Muscle layer of colon (tissue), 2 donors: ENCODE results near the gene TRPV3.
"Not testable (repeated sequence)": the region's sequence is repeated elsewhere in the genome, so short reads cannot be mapped to it uniquely, and the experiment has no call there.

ENCODE experiments used
- H3K27ac ChIP-seq: one replicate; pipeline ENCODE4 v1.7.0; 2013; ENCODE audit warnings: low read depth, mild to moderate bottlenecking, low read length, moderate library complexity
- H3K27me3 ChIP-seq, 2 donors: one replicate each; pipeline ENCODE4 v1.7.0; 2013; ENCODE audit warnings: low read length in 2 of 2, mild to moderate bottlenecking in 2 of 2; ENCODE audit not compliant: insufficient read depth in 2 of 2, control insufficient read depth in 1 of 2
- H3K36me3 ChIP-seq: one replicate; pipeline ENCODE4 v1.7.0; 2013; ENCODE audit warnings: mild to moderate bottlenecking, low read length; ENCODE audit not compliant: insufficient read depth
- H3K4me1 ChIP-seq: one replicate; pipeline ENCODE4 v1.7.0; 2013; ENCODE audit warnings: mild to moderate bottlenecking, low read length; ENCODE audit not compliant: insufficient read depth
- H3K4me3 ChIP-seq, 2 donors: one replicate each; pipeline ENCODE4 v1.7.0; 2013; ENCODE audit warnings: low read length in 2 of 2, low read depth in 1 of 2, mild to moderate bottlenecking in 1 of 2, moderate library complexity in 1 of 2
- H3K9ac ChIP-seq: one replicate; pipeline ENCODE4 v1.7.0; 2013; ENCODE audit warnings: low read length
- H3K9me3 ChIP-seq: one replicate; pipeline ENCODE4 v1.7.0; 2013; ENCODE audit warnings: mild to moderate bottlenecking, low read length
- donor health status: abdominal sarcoma.
- donor health status: Adenocarcinoma of cecum.

TRPV3 gene

DNA sequence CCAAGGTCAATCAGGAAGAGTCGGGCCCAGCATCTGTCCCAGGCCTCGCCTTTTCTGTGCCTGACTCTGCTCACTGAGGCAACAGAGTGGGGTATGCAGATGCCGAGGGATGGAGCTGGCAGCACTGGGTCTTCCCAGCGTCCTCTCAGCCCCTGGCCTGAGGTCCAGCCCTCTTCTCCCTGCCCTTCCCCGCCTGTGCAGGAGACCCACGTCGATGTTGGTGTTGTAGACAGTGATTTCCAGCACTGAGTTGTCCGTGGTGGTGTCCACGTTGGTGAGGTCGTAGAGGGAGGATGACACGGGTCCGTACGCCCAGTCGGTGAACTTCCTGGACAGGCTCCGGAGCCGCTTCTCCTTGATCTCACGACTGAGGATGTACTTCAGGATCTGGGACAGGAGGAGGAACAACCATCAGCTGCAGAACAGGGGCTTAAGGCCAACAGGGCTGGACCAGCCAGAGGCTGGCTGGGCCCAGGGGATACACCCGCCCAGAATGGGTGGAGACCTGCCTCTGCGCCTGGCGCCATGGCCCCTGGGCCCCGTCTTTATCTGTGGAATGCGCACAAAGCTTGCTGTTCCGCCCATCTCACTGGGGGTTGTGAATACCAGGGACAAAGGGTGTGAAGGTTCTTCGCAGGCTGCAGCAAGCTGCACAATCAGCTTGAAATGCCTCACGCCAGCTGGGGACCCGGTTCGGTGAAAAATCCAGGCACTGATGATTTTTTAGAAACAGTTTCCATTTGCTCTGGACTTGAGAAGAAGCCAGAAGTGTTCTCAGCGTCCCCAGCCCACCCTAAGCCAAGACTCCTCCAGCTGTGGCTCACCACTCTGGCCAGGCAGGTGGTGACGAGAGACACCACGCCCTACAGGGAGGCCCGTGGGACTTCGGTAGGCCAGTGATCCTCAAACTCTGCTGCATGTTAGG is 27.5 kb downstream of the TRPV3 start:
- H3K4me1 ChIP-seq, result no peaks in the 10 kb centered on the region
- no peaks in the 10 kb centered on the region for H3K9me3 ChIP-seq
- no peaks in the 10 kb centered on the region for H3K36me3 ChIP-seq
- H3K9ac ChIP-seq, result no peak overlapping the region
- H3K4me3 ChIP-seq, result no peak overlapping the region
- H3K27ac ChIP-seq, result no peak overlapping the region
- H3K27me3 ChIP-seq, result no peaks in the 10 kb centered on the region

DNA sequence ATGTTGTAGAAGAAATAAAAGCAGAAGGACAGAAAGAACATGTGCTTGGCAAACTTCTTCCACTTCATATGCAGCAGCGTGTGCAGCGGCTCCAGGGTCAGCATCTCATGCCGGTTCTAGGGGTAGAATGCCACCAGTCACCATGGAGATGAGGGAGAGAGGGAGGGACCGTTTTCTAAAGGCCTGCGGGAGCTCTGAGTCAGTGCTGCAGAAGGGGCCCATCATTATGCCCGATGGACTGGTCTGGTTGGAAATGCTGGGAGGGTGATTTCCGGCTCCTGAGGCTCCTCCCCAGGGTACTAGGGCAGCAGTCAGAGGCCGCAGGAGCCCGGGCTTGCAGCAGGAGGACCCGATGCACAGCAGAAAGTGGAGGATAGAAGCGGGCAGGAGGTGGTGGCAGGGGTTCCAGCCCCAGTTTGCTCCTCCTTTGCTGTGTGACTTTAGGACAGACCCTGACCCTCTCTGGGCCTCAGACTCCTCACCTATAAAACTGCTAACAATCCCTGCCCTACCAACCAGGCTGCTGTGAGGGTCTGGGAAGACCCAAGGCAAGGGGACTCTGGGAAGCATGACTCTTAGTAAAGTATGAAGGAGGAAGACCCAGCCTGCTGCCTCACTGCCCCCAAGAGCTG is 28.6 kb downstream of the TRPV3 start:
- Histone ChIP-seq H3K36me3 (no peaks in the 10 kb centered on the region), H3K9me3 (no peaks in the 10 kb centered on the region), H3K4me1 (no peaks in the 10 kb centered on the region), H3K4me3 (no peak overlapping the region), H3K27me3 (no peaks in the 10 kb centered on the region), H3K27ac (no peak overlapping the region), H3K9ac (no peak overlapping the region)

DNA sequence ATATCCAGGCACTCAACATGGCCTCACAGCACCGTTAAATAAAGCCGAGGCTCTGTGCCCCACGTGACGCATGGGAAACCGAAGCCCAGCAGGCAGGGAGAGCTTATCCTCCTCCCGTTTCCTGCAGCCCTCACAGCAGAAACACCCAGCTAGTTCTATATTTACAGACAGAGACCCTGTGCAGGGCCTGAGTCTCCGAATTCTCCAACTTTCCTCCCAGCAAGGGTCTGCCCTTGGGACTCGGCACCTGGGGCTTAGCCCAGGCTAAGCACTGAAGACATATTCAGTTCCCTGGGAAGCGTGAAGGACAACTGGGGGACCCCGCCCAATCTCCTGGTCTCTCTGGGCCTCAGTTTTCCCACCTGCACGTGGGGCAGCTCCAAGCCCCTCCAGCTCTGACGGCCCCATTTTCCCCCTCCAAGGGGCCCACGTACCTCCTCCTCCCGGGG is 29.2 kb downstream of the TRPV3 start:
- no peak overlapping the region for H3K27ac ChIP-seq
- no peak overlapping the region for H3K9ac ChIP-seq
- no peaks in the 10 kb centered on the region for H3K9me3 ChIP-seq
- H3K4me1 ChIP-seq, result no peaks in the 10 kb centered on the region
- no peaks in the 10 kb centered on the region for H3K36me3 ChIP-seq
- no peak overlapping the region for H3K4me3 ChIP-seq
- no peaks in the 10 kb centered on the region for H3K27me3 ChIP-seq

DNA sequence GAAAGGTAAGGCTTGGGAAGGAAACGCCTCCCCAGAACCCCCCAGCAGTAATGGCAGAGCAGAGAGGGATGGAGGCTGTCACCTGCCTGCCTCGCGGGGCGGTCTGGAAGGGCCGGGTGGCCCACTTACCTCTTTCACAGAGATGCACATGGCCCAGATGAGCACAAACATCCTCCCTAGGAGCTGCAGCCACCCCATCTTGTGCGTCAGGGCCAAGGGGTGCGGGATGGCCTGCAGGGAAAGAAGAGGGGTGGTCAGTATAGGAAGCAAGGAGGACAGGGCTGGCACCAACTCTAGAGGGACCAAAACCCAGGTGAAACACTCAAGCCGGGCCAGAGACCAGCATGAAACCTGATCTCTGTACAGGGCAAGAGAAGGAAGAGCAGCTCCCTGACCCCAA is 29.7 kb downstream of the TRPV3 start:
- no peaks in the 10 kb centered on the region for H3K36me3 ChIP-seq
- H3K4me1 ChIP-seq, result no peaks in the 10 kb centered on the region
- no peak overlapping the region for H3K27ac ChIP-seq
- no peaks in the 10 kb centered on the region for H3K9me3 ChIP-seq
- no peak overlapping the region for H3K4me3 ChIP-seq
- no peak overlapping the region for H3K9ac ChIP-seq
- H3K27me3 ChIP-seq, result no peaks in the 10 kb centered on the region

DNA sequence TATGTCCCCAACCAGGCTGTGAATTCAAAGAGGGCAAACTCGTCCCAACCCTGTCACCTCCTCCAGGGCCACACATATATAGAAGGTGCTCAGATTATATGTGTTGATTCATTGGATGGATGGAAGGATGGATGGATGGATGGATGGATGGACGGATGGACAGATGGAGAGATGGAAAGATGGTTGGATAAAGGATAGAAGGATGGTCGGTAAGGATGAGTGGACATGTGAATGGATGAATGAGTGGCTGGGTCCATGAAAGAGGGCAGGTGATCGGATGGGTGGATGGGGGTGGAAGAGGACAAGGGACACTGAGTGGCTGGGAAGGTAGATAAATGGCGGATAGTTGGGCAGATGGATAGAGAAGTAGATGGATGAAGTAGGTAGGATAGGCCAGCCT is 30.1 kb downstream of the TRPV3 start:
- Histone ChIP-seq H3K36me3 (no peaks in the 10 kb centered on the region), H3K4me3 (no peak overlapping the region), H3K9me3 (no peaks in the 10 kb centered on the region), H3K27me3 (no peaks in the 10 kb centered on the region), H3K27ac (no peak overlapping the region), H3K9ac (no peak overlapping the region), H3K4me1 (no peaks in the 10 kb centered on the region)

DNA sequence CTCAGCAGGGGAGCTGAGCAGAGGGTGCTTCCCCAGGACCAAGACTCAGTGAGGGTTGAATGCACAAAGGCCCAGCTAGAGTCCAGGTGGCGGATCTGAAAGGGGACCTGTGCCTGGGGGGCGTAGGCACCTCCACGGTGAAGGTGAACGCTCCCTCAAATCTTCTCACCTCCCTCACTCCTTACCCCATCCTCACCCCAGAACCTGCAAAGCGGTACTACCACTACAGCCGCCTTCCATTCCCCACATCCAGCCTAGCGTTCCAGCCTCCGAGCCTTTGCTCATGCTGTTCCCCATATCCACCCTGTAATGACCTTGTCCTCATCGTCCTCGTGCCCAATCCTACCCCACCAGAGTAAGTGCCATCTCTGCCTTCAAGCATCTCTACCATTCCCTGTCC is 30.6 kb downstream of the TRPV3 start:
- Histone ChIP-seq H3K4me1 (no peaks in the 10 kb centered on the region), H3K36me3 (no peaks in the 10 kb centered on the region), H3K9me3 (no peaks in the 10 kb centered on the region), H3K4me3 (no peak overlapping the region), H3K27me3 (no peaks in the 10 kb centered on the region), H3K9ac (no peak overlapping the region), H3K27ac (no peak overlapping the region)

DNA sequence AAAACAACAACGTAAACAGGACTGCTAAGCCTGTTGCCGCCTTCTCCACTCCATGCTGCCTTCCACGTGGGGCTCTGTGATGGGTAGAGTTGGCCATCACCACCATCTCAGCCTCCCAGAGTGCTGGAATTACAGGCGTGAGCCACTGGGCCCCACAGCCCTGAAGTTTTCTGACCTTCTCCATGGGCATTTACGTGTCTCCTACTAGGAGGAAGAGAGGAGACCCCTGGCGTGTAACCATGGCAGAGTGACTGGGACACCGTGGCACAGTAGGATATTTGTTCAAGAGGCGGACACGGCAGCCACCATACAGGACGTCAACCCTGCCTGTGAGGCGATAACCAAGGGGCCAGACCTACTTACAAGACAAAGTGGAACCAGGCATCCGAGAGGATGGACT is 31.1 kb downstream of the TRPV3 start:
- H3K9ac ChIP-seq, result no peak overlapping the region
- no peaks in the 10 kb centered on the region for H3K9me3 ChIP-seq
- H3K4me1 ChIP-seq, result no peaks in the 10 kb centered on the region
- no peak overlapping the region for H3K27ac ChIP-seq
- no peak overlapping the region for H3K4me3 ChIP-seq
- no peaks in the 10 kb centered on the region for H3K36me3 ChIP-seq
- H3K27me3 ChIP-seq, result no peaks in the 10 kb centered on the region

DNA sequence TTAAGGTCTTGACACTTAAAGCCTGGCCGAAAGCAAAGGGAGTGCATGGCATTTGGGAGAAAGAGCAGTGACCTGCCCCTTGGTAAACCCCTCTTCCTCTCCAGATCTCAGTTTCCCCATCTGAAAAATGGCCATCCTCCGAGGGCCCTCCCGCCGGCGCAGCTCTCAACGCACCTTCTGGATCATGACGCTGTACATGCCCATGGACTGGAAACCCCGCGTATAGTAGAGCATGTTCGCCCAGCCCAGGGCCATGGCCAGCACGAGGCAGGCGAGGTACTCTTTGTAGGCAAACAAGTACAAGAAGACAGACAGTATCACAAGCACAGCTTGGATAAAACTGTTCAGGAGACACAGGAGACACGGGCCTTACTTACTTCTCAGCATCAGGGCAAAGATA is 33.6 kb downstream of the TRPV3 start:
- H3K4me3 ChIP-seq, result no peak overlapping the region
- no peak overlapping the region for H3K27ac ChIP-seq
- H3K4me1 ChIP-seq, result no peaks in the 10 kb centered on the region
- H3K9ac ChIP-seq, result no peak overlapping the region
- no peaks in the 10 kb centered on the region for H3K36me3 ChIP-seq
- no peaks in the 10 kb centered on the region for H3K9me3 ChIP-seq
- H3K27me3 ChIP-seq, result no peaks in the 10 kb centered on the region

DNA sequence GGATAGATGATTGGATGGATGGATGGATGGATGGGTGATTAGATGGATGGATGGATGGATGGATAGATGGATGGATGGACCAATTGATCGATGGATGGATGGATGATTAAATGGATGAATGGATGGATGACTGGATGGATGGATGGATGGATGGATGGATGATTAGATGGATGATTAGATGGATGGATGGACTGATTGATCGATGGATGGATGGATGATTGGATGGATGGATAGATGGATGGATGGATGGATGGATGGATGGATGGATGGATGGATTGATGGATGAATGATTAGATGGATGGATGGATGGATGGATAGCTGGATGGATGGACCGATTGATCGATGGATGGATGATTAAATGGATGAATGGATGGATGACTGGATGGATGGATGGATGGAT is 38.1 kb downstream of the TRPV3 start:
- not testable (repeated sequence) for H3K36me3 ChIP-seq, H3K4me3 ChIP-seq, H3K9ac ChIP-seq, H3K27ac ChIP-seq, H3K27me3 ChIP-seq, H3K9me3 ChIP-seq, H3K4me1 ChIP-seq

DNA sequence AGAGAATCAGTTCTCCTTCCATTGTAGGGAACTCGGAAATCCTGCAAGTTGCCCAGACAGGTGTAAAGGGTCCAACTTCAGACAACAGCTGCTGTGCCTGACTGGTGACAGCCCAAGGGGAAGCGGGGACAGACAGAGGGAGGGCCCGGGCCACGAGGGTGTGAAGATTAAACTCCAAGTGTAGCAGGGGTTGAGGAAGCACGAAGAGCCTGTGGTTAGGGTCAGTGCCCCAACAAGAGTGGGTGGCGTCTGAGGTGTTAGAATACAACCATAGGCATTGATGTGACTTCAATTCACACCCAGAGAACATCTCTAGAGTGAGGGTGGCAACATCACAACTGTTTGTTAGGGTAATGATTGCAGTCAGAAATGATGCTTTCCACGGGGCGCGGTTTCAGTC is 42.7 kb downstream of the TRPV3 start:
- Histone ChIP-seq H3K27ac (no peak overlapping the region), H3K4me1 (peaks cover 6% of the 10 kb centered on the region), H3K27me3 (no peaks in the 10 kb centered on the region), H3K36me3 (no peaks in the 10 kb centered on the region), H3K9me3 (no peaks in the 10 kb centered on the region), H3K9ac (no peak overlapping the region), H3K4me3 (no peak overlapping the region)

DNA sequence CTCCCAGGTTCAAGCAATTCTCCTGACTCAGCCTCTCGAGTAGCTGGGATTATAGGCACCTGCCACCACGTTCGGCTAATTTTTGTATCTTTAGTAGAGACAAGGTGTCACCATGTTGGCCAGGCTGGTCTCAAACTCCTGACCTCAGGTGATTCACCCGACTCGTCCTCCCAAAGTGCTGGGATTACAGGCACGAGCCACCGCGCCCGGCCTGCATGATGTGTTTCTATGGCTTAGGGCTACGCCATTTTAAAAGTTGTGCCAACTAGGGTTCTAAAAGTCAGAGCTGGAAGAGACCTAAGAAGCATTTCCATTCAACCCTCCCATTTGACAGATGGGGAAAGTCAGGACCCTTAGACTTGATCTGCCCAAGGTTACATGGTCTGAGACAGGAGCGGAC is 43.4 kb downstream of the TRPV3 start:
- H3K4me1 ChIP-seq, H3K9ac ChIP-seq, H3K27ac ChIP-seq, H3K27me3 ChIP-seq, H3K36me3 ChIP-seq, H3K4me3 ChIP-seq, H3K9me3 ChIP-seq: not testable (repeated sequence)
